Astrocyte (in vitro differentiated cells and primary cell): ENCODE results near the gene SMOC1. TPM values are rescaled to one million over a fixed set of nuclear protein-coding genes. Genes with fewer than 3 reads are reported as not detected.

Experiments
- DNase-seq: peaks from one replicate; pipeline ENCODE4 v3.0.0-alpha.2; 2010; ENCODE audit warnings: low read depth
- FAIRE-seq: peaks from 2 replicates; lab custom pipeline; 2011; peaks lifted over from hg19 to GRCh38; lab: Jason Lieb, UNC
- H2AFZ ChIP-seq: 2 replicates; pipeline ENCODE4 v1.6.0; 2012; ENCODE audit warnings: low read depth, low read length, inconsistent platforms
- H3K27ac ChIP-seq: 2 replicates; pipeline ENCODE4 v1.5.1; 2011; ENCODE audit warnings: low read depth, low read length, inconsistent platforms
- H3K27me3 ChIP-seq: 2 replicates; pipeline ENCODE4 v1.6.0; 2011; ENCODE audit warnings: low read length, inconsistent platforms; ENCODE audit not compliant: insufficient read depth
- H3K36me3 ChIP-seq: 2 replicates; pipeline ENCODE4 v1.5.1; 2011; ENCODE audit warnings: low read length, inconsistent platforms; ENCODE audit not compliant: insufficient read depth
- H3K4me1 ChIP-seq: 2 replicates; pipeline ENCODE4 v1.5.1; 2011; ENCODE audit warnings: low read length, inconsistent platforms; ENCODE audit not compliant: insufficient read depth
- H3K4me2 ChIP-seq: 2 replicates; pipeline ENCODE4 v1.6.0; 2012; ENCODE audit warnings: low read length, inconsistent platforms
- H3K4me3 ChIP-seq: 2 replicates; pipeline ENCODE4 v1.5.1; 2011; ENCODE audit warnings: low read depth, mild to moderate bottlenecking, low read length, inconsistent platforms; ENCODE audit not compliant: insufficient read depth
- H3K79me2 ChIP-seq: 2 replicates; pipeline ENCODE4 v1.6.0; 2012; ENCODE audit warnings: mild to moderate bottlenecking, low read length, inconsistent platforms; ENCODE audit not compliant: insufficient read depth
- H3K9ac ChIP-seq: 2 replicates; pipeline ENCODE4 v1.6.0; 2012; ENCODE audit warnings: mild to moderate bottlenecking, low read length, inconsistent platforms
- H3K9me3 ChIP-seq: 2 replicates; pipeline ENCODE4 v1.5.1; 2012; ENCODE audit warnings: low read depth, mild to moderate bottlenecking, low read length, inconsistent platforms; ENCODE audit not compliant: insufficient read depth
- H4K20me1 ChIP-seq: 2 replicates; pipeline ENCODE4 v1.6.0; 2012; ENCODE audit warnings: low read length, inconsistent platforms; ENCODE audit not compliant: insufficient read depth
- H3K27ac Mint-ChIP-seq: one replicate; pipeline ENCODE4 v1.8.0; 2021; ENCODE audit warnings: mild to moderate bottlenecking, mixed read lengths; ENCODE audit not compliant: unreplicated experiment
- H3K27me3 Mint-ChIP-seq: one replicate; pipeline ENCODE4 v1.8.0; 2021; ENCODE audit warnings: low read depth, mixed read lengths; ENCODE audit not compliant: unreplicated experiment
- H3K36me3 Mint-ChIP-seq: one replicate; pipeline ENCODE4 v1.8.0; 2021; ENCODE audit warnings: low read depth, mixed read lengths; ENCODE audit not compliant: unreplicated experiment
- H3K4me1 Mint-ChIP-seq: one replicate; pipeline ENCODE4 v1.8.0; 2021; ENCODE audit warnings: low read depth, mixed read lengths; ENCODE audit not compliant: unreplicated experiment
- H3K4me3 Mint-ChIP-seq: one replicate; pipeline ENCODE4 v1.8.0; 2021; ENCODE audit warnings: mild to moderate bottlenecking, moderate library complexity, mixed read lengths; ENCODE audit not compliant: unreplicated experiment
- H3K9me3 Mint-ChIP-seq: one replicate; pipeline ENCODE4 v1.8.0; 2021; ENCODE audit warnings: mild to moderate bottlenecking, mixed read lengths; ENCODE audit not compliant: unreplicated experiment
- EZH2 ChIP-seq: IDR thresholded peaks from 2 replicates; pipeline ENCODE4 v1.6.1; 2012; ENCODE audit warnings: mild to moderate bottlenecking, low read length, inconsistent platforms; ENCODE audit not compliant: insufficient read depth
- total RNA-seq: library from RNA; stranded (reverse); gene quantifications from 2 replicates; pipeline ENCODE4 v1.2.1, GENCODE V29; 2021
- TF ChIP-seq, protein P1 (sequence below): IDR thresholded peaks from 2 replicates; pipeline ENCODE4 v1.5.1; 2011; ENCODE audit warnings: low read depth, mild to moderate bottlenecking, inconsistent platforms, low read length, moderate library complexity; ENCODE audit not compliant: insufficient read depth

Gene SMOC1
- total RNA-seq, 1 donor from 2014 or later: 0.16 TPM

DNA sequence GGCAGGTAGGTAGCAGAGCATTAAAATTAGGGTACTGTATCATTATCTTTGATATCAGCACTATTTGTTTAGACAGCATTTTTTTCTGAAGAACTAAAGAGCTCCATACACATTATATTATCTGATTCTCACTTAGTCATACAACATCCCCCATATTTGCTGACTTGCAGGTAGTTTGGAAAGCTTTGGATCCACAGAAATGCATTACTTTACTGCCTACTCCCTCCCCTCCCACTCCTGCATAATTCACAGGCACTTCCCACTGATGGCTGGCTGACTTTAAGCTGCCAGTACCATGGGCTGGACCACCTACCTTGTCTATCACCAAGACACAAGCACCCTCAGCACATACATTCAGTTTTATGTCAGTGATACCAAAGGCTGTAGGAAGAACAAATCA, 199.1 kb downstream of the SMOC1 start:
- Histone ChIP-seq H2AFZ (no peak overlapping the region), H3K27me3 (no peaks in the 10 kb centered on the region), H3K36me3 (no peaks in the 10 kb centered on the region), H3K27ac (no peak overlapping the region), H3K4me3 (no peak overlapping the region), H3K79me2 (no peaks in the 10 kb centered on the region), H3K9ac (no peak overlapping the region), H3K9me3 (no peaks in the 10 kb centered on the region), H4K20me1 (no peaks in the 10 kb centered on the region), H3K4me1 (no peaks in the 10 kb centered on the region), H3K4me2 (no peak overlapping the region)
- Mint-ChIP-seq H3K4me3 (no peak overlapping the region), H3K4me1 (no peaks in the 10 kb centered on the region), H3K27me3 (peaks cover 40% of the 10 kb centered on the region), H3K36me3 (no peaks in the 10 kb centered on the region), H3K27ac (no peak overlapping the region), H3K9me3 (no peaks in the 10 kb centered on the region)
- TF ChIP-seq EZH2: no peak
- TF ChIP-seq, protein P1, sequence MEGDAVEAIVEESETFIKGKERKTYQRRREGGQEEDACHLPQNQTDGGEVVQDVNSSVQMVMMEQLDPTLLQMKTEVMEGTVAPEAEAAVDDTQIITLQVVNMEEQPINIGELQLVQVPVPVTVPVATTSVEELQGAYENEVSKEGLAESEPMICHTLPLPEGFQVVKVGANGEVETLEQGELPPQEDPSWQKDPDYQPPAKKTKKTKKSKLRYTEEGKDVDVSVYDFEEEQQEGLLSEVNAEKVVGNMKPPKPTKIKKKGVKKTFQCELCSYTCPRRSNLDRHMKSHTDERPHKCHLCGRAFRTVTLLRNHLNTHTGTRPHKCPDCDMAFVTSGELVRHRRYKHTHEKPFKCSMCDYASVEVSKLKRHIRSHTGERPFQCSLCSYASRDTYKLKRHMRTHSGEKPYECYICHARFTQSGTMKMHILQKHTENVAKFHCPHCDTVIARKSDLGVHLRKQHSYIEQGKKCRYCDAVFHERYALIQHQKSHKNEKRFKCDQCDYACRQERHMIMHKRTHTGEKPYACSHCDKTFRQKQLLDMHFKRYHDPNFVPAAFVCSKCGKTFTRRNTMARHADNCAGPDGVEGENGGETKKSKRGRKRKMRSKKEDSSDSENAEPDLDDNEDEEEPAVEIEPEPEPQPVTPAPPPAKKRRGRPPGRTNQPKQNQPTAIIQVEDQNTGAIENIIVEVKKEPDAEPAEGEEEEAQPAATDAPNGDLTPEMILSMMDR: no peak
- no peak for FAIRE-seq
- DNase-seq: no peak

DNA sequence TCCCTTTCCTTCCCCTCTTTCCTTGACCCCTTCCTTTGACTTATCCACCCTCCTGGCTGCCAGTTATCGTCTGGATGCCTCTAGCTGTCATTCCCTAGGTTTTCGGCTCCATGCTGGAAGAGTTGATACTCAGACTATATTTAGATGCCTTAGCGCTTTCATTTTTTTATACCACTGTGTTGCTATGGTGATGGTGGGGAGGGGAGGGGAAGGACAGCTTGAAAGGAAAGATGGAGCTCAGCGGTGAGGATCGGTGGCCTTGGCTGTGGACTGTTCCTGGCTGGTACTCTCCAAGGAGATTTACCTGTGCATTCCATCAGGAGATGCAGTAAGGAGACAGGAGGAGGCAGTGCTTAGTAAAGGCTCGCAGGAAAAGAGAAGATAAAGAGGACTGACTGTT, 200.9 kb downstream of the SMOC1 start:
- no peaks in the 10 kb centered on the region for H3K79me2 ChIP-seq
- no peak overlapping the region for H3K4me3 Mint-ChIP-seq
- no peaks in the 10 kb centered on the region for H3K4me1 ChIP-seq
- H3K4me2 ChIP-seq: no peak overlapping the region
- H3K27me3 ChIP-seq: peaks cover 5% of the 10 kb centered on the region
- H4K20me1 ChIP-seq: no peaks in the 10 kb centered on the region
- no peak overlapping the region for H2AFZ ChIP-seq
- no peak for TF ChIP-seq EZH2
- TF ChIP-seq, protein P1: no peak
- H3K27me3 Mint-ChIP-seq: peaks cover 50% of the 10 kb centered on the region
- FAIRE-seq (no peak), DNase-seq (no peak)
- H3K4me3 ChIP-seq: no peak overlapping the region
- no peak overlapping the region for H3K27ac ChIP-seq
- no peak overlapping the region for H3K9ac ChIP-seq
- no peaks in the 10 kb centered on the region for H3K9me3 Mint-ChIP-seq
- H3K4me1 Mint-ChIP-seq: no peaks in the 10 kb centered on the region
- no peak overlapping the region for H3K27ac Mint-ChIP-seq
- no peaks in the 10 kb centered on the region for H3K36me3 Mint-ChIP-seq
- no peaks in the 10 kb centered on the region for H3K36me3 ChIP-seq
- H3K9me3 ChIP-seq: no peaks in the 10 kb centered on the region

Other genes starting within 250 kb of the SMOC1 start
- 195 and 203 TPM in 2 replicates for gene SRSF5, start 112.3 kb upstream of the SMOC1 start, total RNA-seq
- not detected in 2 replicates for gene SLC10A1, start 82.2 kb upstream of the SMOC1 start, total RNA-seq